Gastrocnemius medialis (tissue), 4 donors: ENCODE measurements around the gene WDFY4.

ENCODE experiments used
- CTCF ChIP-seq, 5 experiments: fragments of 450-650 bp in 3 of 5; fragments of 200-600 bp in 2 of 5; sonication (generic) in 2 of 5; IDR thresholded peaks in 4 of 5; conservative IDR thresholded peaks in 1 of 5; 1 replicate in 4 of 5; 2 replicates in 1 of 5; pipeline ENCODE4 v1.5.1; 2016 to 2019; ENCODE audit warnings: antibody characterized with exemption in 5 of 5, mild to moderate bottlenecking in 3 of 5, moderate library complexity in 3 of 5
- POLR2A ChIP-seq, 2 donors: fragments of 450-650 bp; IDR thresholded peaks; one replicate each; pipeline ENCODE4 v1.6.1; 2017; ENCODE audit warnings: antibody characterized with exemption in 2 of 2, mild to moderate bottlenecking in 2 of 2, moderate library complexity in 2 of 2

- no peak for TF ChIP-seq CTCF (IDR thresholded peaks at IDR 0.05 in 4 of 5, conservative IDR thresholded peaks at IDR 0.05 in 1 of 5)
- TF ChIP-seq POLR2A (IDR thresholded peaks at IDR 0.05): no peak
These were observed 246 bp upstream of the WDFY4 start for GRCh38 chr10:48684463-48684791.
